Neutrophil (primary cell): ENCODE data around the gene CPT1C.
A peak's percentile ranks its signal among the peaks of the same experiment; 100 is the strongest.

Experiments used
- H3K27ac ChIP-seq: fragments of 200-600 bp; sonication (generic); 2 replicates; pipeline ENCODE4 v1.5.1; 2016; ENCODE audit warnings: mild to moderate bottlenecking, moderate library complexity
- H3K27me3 ChIP-seq: fragments of 200-600 bp; sonication (generic); 2 replicates; pipeline ENCODE4 v1.6.0; 2016; ENCODE audit warnings: mild to moderate bottlenecking
- H3K36me3 ChIP-seq: fragments of 200-600 bp; sonication (generic); 2 replicates; pipeline ENCODE4 v1.5.1; 2017
- H3K4me1 ChIP-seq, 2 experiments: fragments of 200-600 bp in 1 of 2; sonication (generic) in 1 of 2; 1 replicate in 1 of 2; 2 replicates in 1 of 2; pipeline versions ENCODE4 v1.5.1 to v1.6.1; 2013 to 2016; ENCODE audit warnings: low read depth in 1 of 2, low read length in 1 of 2, mild to moderate bottlenecking in 1 of 2, moderate library complexity in 1 of 2; ENCODE audit not compliant: control insufficient read depth in 1 of 2, insufficient read depth in 1 of 2
- H3K4me3 ChIP-seq, 2 experiments: fragments of 200-600 bp in 1 of 2; sonication (generic) in 1 of 2; 1 replicate in 1 of 2; 2 replicates in 1 of 2; pipeline ENCODE4 v1.5.1; 2013 to 2016; ENCODE audit warnings: low read depth in 1 of 2, low read length in 1 of 2, mild to moderate bottlenecking in 1 of 2, moderate library complexity in 1 of 2
- H3K9me3 ChIP-seq: fragments of 200-600 bp; sonication (generic); 2 replicates; pipeline ENCODE4 v1.5.1; 2016
- TF ChIP-seq, protein P1 (sequence below): fragments of 200-600 bp; sonication (generic); IDR thresholded peaks from 2 replicates; pipeline ENCODE4 v1.5.1; 2016; ENCODE audit warnings: antibody characterized with exemption

Gene CPT1C

DNA sequence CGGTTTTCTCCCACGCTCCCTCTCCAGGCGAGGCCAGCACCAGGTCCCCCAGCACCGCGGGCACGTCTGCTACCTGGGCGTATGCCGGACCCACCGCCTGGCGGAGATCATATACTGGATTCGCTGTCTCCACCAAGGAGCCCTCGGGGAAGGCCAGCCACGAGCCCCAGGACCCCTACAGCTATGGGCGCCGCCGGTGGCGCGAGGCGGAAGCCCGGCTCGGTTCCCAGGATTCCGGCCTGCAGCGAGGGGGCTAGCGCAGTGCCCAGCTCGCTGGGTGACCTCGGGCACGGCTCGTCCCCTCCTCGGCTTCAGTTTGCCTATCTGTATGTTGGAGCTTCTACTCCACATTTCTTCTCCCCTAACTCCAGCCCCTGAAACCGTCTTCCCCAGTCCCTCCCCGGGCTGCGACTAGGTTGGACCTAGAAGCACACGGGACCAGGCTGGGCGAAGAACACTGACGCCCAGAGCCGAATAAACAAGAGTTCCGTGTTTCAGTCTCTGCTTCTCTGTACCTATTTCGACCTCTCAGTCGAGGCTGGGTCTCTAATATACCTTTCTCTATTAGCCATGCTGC is 749 bp upstream of the CPT1C start:
- Histone ChIP-seq H3K27ac (no peak overlapping the region), H3K9me3 (no peaks in the 10 kb centered on the region), H3K36me3 (peaks cover 10% of the 10 kb centered on the region), H3K4me3 (no peak overlapping the region), H3K27me3 (peaks cover 57% of the 10 kb centered on the region), H3K4me1 (peaks cover 4 to 13% of the 10 kb centered on the region in 2 experiments)
- TF ChIP-seq, protein P1, sequence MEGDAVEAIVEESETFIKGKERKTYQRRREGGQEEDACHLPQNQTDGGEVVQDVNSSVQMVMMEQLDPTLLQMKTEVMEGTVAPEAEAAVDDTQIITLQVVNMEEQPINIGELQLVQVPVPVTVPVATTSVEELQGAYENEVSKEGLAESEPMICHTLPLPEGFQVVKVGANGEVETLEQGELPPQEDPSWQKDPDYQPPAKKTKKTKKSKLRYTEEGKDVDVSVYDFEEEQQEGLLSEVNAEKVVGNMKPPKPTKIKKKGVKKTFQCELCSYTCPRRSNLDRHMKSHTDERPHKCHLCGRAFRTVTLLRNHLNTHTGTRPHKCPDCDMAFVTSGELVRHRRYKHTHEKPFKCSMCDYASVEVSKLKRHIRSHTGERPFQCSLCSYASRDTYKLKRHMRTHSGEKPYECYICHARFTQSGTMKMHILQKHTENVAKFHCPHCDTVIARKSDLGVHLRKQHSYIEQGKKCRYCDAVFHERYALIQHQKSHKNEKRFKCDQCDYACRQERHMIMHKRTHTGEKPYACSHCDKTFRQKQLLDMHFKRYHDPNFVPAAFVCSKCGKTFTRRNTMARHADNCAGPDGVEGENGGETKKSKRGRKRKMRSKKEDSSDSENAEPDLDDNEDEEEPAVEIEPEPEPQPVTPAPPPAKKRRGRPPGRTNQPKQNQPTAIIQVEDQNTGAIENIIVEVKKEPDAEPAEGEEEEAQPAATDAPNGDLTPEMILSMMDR, result no peak

DNA sequence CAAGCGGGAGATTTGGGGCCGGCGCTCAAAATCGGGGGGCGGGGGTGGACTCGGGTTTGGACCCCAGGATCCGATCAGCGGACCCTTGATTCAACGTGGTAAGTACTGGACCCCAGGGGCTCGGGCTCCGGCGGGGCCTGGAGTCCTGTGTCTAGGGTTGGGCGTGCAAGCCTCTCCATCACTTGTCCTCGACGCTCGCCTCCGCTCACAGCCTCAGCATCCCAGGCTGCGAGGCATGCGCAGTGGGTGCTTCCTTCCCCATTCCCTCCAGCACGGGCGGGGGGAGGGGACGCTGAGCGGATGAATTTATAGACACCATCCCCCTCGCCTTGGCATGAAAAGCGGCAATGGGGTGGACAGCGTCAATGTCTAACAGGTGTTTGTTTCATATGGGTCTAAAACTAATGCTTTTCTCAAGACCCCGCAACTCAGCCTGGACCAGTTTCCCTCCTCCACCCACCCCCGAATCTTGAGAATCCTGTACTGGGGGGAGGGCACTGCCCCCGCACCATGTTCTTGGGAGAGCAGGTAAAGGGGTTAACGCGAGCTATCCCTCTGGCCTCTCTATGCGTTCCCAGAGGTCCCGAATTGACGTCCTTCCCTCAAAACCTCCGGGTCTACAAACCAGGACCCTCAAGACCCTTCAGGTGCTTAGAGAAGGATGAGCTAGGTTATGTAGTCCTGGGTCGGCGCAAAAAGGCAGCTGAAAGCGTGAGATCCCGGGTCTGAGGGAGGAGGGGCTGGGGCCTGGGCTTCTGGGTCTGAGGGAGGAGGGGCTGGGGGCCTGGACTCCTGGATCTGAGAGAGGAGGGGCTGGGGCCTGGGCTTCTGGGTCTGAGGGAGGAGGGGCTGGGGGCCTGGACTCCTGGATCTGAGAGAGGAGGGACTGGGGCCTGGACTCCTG is 579 bp downstream of the CPT1C start:
- H3K4me1 ChIP-seq, result peaks cover 4 to 13% of the 10 kb centered on the region in 2 experiments
- TF ChIP-seq, protein P1, result no peak
- H3K36me3 ChIP-seq, result no peaks in the 10 kb centered on the region
- no peaks in the 10 kb centered on the region for H3K9me3 ChIP-seq
- no peak overlapping the region for H3K27ac ChIP-seq
- peaks cover 57% of the 10 kb centered on the region for H3K27me3 ChIP-seq
- peak overlapping the region in 1 of 2 experiments; percentile 18 for H3K4me3 ChIP-seq

DNA sequence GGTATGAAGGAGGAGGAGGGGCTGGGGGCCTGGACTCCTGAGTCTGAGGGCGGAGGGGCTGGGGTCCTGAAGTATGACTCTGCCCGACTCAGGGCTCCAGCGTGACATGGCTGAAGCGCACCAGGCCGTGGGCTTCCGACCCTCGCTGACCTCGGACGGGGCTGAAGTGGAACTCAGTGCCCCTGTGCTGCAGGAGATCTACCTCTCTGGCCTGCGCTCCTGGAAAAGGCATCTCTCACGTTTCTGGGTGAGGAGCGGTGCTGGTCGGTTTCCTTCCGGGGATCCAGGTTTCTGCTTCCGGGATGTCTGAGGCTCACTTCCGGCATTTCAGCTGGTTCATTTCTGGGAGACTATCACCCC is 1.2 kb downstream of the CPT1C start:
- H3K36me3 ChIP-seq, result no peaks in the 10 kb centered on the region
- TF ChIP-seq, protein P1, result no peak
- no peak overlapping the region for H3K27ac ChIP-seq
- H3K4me3 ChIP-seq, result no peak overlapping the region
- H3K9me3 ChIP-seq, result no peaks in the 10 kb centered on the region
- H3K4me1 ChIP-seq, result peaks cover 4 to 13% of the 10 kb centered on the region in 2 experiments
- peaks cover 57% of the 10 kb centered on the region for H3K27me3 ChIP-seq

DNA sequence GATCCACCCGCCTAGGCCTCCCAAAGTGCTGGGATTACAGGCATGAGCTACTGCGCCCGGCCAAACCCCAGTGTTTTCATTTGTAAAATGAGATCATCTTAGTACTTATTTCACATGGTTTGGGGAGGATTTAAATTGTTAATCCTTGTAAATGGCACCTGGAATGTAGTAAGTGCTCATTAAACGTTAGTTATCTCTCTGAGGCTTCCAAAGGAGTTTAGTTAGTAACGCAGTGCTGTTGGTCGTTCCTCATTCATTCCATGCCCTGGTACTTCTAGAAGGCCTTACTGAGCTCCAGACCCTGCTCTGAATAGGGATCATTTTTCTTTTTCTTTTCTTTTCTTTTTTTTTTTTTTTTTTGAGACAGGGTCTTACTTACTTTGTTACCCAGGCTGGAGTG is 5.2 kb downstream of the CPT1C start:
- H3K4me3 ChIP-seq, result no peak overlapping the region
- peaks cover under 1 to 4% of the 10 kb centered on the region in 2 experiments for H3K4me1 ChIP-seq
- TF ChIP-seq, protein P1, result no peak
- H3K27me3 ChIP-seq, result peaks cover 41% of the 10 kb centered on the region
- no peaks in the 10 kb centered on the region for H3K9me3 ChIP-seq
- no peaks in the 10 kb centered on the region for H3K36me3 ChIP-seq
- H3K27ac ChIP-seq, result no peak overlapping the region

DNA sequence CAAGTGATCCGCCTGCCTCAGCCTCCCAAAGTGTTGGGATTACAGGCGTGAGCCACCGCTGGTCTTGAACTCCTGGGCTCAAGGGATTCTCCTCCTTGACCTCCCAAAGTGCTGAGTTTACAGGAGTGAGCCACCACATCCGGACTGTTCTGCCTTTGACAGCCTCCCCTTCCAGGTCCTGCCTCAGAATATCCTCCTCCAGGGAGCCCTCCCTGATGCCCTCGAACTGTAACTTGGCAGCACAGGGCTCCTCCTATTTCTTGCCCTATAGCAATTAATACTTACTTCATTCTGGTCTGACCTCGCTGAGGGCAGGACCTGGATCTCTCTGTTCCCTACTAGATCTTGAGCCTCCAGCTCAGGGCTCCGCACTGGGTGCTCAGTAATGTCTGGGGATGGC is 5.9 kb downstream of the CPT1C start:
- H3K36me3 ChIP-seq, result no peaks in the 10 kb centered on the region
- peaks cover 38% of the 10 kb centered on the region for H3K27me3 ChIP-seq
- no peaks in the 10 kb centered on the region for H3K9me3 ChIP-seq
- H3K27ac ChIP-seq, result no peak overlapping the region
- H3K4me1 ChIP-seq, result no peaks in the 10 kb centered on the region
- TF ChIP-seq, protein P1, result no peak
- H3K4me3 ChIP-seq, result no peak overlapping the region
